ENCODE measurements around the gene GRK2.

GRK2 gene

DNA sequence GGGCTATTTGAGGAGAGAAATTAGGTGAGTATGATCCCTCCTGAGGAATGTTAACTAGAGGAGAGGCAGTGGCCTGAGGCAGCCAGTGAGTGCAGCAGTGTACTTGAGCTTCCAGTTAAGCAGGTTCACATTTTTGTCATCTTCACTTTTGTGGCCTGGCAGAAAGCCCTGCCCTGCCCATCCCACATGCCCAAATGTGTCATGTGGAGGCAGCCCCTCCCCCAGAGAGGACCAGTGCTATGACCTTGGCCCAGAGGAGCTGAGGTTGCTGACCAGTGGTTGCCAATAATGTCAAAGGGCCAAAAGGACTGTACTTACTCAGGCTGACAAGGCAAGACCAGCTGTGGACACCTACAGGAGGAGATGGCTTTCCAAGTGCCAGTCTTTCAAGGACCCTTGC lies 17.6 kb upstream of the GRK2 start:
- TF ChIP-seq, protein P1, sequence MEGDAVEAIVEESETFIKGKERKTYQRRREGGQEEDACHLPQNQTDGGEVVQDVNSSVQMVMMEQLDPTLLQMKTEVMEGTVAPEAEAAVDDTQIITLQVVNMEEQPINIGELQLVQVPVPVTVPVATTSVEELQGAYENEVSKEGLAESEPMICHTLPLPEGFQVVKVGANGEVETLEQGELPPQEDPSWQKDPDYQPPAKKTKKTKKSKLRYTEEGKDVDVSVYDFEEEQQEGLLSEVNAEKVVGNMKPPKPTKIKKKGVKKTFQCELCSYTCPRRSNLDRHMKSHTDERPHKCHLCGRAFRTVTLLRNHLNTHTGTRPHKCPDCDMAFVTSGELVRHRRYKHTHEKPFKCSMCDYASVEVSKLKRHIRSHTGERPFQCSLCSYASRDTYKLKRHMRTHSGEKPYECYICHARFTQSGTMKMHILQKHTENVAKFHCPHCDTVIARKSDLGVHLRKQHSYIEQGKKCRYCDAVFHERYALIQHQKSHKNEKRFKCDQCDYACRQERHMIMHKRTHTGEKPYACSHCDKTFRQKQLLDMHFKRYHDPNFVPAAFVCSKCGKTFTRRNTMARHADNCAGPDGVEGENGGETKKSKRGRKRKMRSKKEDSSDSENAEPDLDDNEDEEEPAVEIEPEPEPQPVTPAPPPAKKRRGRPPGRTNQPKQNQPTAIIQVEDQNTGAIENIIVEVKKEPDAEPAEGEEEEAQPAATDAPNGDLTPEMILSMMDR (IDR thresholded peaks at IDR 0.05), result no peak
- TF ChIP-seq ZFX (IDR thresholded peaks at IDR 0.05; ENCODE audit: borderline replicate concordance), result no peak
- peak overlapping the region; percentile 79 for H3K27ac ChIP-seq

DNA sequence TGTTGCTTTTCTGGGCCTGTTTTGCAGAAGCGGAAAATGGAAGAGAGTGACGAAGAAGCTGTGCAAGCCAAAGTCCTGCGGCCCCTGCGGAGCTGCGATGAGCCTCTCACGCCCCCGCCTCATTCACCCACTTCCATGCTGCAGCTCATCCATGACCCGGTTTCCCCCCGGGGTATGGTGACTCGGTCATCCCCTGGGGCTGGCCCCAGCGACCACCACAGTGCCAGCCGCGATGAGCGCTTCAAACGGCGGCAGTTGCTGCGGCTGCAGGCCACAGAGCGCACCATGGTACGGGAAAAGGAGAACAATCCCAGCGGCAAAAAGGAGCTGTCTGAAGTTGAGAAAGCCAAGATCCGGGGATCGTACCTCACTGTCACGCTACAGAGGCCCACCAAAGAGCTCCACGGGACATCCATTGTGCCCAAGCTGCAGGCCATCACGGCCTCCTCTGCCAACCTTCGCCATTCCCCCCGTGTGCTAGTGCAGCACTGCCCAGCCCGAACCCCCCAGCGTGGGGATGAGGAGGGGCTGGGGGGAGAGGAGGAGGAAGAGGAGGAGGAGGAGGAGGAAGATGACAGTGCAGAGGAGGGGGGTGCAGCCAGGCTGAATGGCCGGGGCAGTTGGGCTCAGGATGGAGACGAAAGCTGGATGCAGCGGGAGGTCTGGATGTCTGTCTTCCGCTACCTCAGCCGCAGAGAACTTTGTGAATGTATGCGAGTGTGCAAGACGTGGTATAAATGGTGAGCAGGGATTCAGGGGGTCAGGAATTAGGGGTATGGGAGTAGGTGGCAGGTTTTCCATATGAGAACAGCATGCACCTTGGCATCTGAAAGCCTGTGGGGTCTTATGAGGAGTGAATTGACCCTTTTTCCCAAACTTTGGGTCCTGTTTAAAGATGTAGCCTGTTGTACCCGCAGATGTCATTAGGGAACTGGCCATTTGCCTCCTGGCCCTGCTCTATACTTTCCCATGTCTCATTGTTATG lies 15.9 kb upstream of the GRK2 start:
- TF ChIP-seq ZFX (IDR thresholded peaks at IDR 0.05; ENCODE audit: borderline replicate concordance), result no peak
- TF ChIP-seq, protein P1 (IDR thresholded peaks at IDR 0.05), result no peak
- no peak overlapping the region for H3K27ac ChIP-seq

DNA sequence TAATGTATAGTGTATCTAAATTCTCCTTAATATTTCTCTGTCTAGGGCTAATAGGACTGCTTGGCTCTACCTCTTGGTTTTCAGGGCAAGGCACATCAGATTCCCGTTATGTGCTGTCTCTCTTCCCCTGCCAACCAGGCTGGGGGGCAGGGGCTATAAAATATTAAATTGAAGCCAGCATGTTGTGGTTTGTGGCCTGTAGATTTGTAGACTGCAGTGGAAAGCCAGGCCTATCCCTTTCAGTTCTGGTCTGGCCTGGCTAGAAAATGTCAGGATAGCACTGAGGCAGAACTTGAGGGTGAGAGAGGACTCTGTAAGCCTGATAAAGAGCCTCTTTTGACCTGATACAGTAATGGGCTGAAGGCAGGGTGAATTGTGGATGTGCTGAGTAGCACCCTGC lies 14.4 kb upstream of the GRK2 start:
- H3K27ac ChIP-seq, result peak overlapping the region; percentile 17; the same call in 1 of the 2 replicates
- TF ChIP-seq, protein P1 (IDR thresholded peaks at IDR 0.05), result no peak
- no peak for TF ChIP-seq ZFX (IDR thresholded peaks at IDR 0.05; ENCODE audit: borderline replicate concordance)

DNA sequence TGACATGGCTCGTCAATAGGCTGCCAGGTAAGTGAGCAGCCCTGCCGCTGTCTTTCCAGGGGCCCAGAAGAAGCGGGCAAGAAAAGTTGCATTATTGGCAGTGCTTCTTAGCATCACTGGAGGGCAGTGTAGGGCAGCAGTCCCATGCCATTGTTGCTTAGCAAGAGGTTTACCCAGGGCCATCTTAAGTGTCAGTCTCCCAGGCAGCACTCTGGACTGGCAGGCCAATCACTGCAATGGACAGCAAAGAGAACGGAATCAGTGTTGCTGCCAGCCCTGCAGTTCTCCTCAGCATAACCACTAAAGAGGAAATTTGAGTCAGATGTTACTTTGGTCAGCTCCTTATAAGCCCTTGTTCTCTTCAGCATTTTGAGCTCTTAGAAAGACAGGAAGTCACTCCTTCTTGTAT lies 13.4 kb upstream of the GRK2 start:
- TF ChIP-seq, protein P1 (IDR thresholded peaks at IDR 0.05), result peak; percentile 70
- no peak for TF ChIP-seq ZFX (IDR thresholded peaks at IDR 0.05; ENCODE audit: borderline replicate concordance)
- H3K27ac ChIP-seq, result peak overlapping the region; percentile 17; the same call in 1 of the 2 replicates

DNA sequence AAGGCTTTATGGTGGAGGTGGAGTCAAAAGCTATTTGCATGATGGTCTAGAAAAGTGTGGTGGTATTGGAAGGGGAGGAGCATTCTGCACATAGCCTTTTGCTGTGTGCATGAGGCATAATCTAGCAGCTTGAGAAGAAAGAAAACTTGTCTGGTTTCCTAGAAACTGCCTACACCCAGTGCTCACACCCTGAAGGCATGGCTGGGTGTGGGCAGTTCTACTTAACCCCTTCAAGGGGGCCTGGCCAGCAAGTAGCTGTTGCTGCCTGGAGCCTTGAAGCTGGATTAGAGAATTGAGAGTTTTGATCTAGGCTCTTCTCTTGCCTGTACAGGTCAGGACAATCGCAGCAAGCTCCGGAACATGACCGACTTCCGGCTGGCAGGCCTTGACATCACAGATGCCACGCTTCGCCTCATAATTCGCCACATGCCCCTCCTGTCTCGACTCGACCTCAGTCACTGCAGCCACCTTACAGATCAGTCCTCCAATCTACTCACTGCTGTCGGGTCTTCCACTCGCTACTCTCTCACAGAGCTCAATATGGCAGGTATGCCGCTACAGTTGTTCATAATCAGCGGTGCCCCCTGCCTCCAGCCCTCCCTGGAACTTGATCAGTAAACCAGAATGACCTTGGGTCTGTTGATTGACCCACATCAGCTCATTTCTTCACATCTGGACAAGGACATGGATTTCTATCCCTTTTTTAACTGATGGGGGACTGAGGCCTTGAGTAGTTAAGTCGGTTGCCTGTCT lies 12.2 kb upstream of the GRK2 start:
- TF ChIP-seq, protein P1 (IDR thresholded peaks at IDR 0.05), result no peak
- TF ChIP-seq ZFX (IDR thresholded peaks at IDR 0.05; ENCODE audit: borderline replicate concordance), result no peak
- H3K27ac ChIP-seq, result no peak overlapping the region

DNA sequence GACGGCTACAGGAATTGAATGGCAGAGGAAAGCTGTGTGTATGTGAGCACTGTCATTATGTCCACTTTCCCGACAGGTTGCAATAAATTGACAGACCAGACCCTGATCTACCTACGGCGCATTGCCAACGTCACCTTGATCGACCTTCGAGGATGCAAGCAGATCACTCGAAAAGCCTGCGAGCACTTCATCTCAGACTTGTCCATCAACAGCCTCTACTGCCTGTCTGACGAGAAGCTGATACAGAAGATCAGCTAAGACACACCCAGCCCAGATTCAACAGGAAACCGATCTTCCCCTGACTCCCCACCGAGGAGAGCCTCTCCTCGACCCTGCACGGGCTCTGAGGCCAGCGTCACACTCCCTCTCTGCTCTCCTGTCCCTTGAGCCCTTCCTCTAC lies 11.5 kb upstream of the GRK2 start:
- no peak for TF ChIP-seq ZFX (IDR thresholded peaks at IDR 0.05; ENCODE audit: borderline replicate concordance)
- TF ChIP-seq, protein P1 (IDR thresholded peaks at IDR 0.05), result no peak
- no peak overlapping the region for H3K27ac ChIP-seq
